HL-60 (cell line): Measurements from ENCODE around the gene JMJD4.

Experiments used
- DNase-seq, 2 experiments: peaks; one replicate each; pipeline ENCODE4 v3.0.0-alpha.2; 2010 to 2020; ENCODE audit warnings: low read depth in 1 of 2, low spot score in 1 of 2
- H3K27ac ChIP-seq: fragments of 250-450 bp; sonication (Bioruptor Pico); replicated peaks from 2 replicates; pipeline ENCODE4 v1.5.1; 2020; ENCODE audit warnings: mild to moderate bottlenecking, moderate library complexity
- H3K27me3 ChIP-seq: fragments of 250-450 bp; sonication (Bioruptor Pico); 2 replicates; pipeline ENCODE4 v1.5.1; 2021; ENCODE audit warnings: mild to moderate bottlenecking, moderate library complexity; ENCODE audit not compliant: insufficient read depth, poor library complexity, severe bottlenecking
- H3K4me3 ChIP-seq: replicated peaks from 2 replicates; pipeline ENCODE4 v1.5.1; 2011; ENCODE audit warnings: mild to moderate bottlenecking, control low read depth, low read length; ENCODE audit not compliant: insufficient read depth
- CTCF ChIP-seq: IDR thresholded peaks from one replicate; pipeline ENCODE4 v1.5.1; 2011; ENCODE audit warnings: low read length, control low read depth, inconsistent platforms; ENCODE audit not compliant: insufficient read depth
- GABPA ChIP-seq: IDR thresholded peaks from 2 replicates; pipeline ENCODE4 v1.6.1; 2012; ENCODE audit warnings: low read depth
- POLR2AphosphoS5 ChIP-seq: IDR thresholded peaks from 2 replicates; pipeline ENCODE4 v1.6.1; 2012; ENCODE audit warnings: low read depth
- REST ChIP-seq: IDR thresholded peaks from 2 replicates; pipeline ENCODE4 v1.6.1; 2012; ENCODE audit warnings: low read depth; ENCODE audit not compliant: insufficient replicate concordance
- SPI1 ChIP-seq: IDR thresholded peaks from 2 replicates; pipeline ENCODE4 v1.6.1; 2012; ENCODE audit warnings: low read depth, mild to moderate bottlenecking, borderline replicate concordance

Gene JMJD4

GRCh38 chr1:227731696-227732585 is 3.2 kb downstream of the JMJD4 start:
- Histone ChIP-seq H3K27ac (no peak overlapping the region), H3K4me3 (no peak overlapping the region), H3K27me3 (no peaks in the 10 kb centered on the region)
- TF ChIP-seq REST (no peak), CTCF (no peak), SPI1 (no peak), GABPA (no peak), POLR2AphosphoS5 (no peak)
- no peak for DNase-seq

GRCh38 chr1:227731241-227731677 is 3.8 kb downstream of the JMJD4 start:
- Histone ChIP-seq H3K4me3 (no peak overlapping the region), H3K27ac (no peak overlapping the region), H3K27me3 (no peaks in the 10 kb centered on the region)
- no peak for DNase-seq
- no peak for TF ChIP-seq CTCF
- no peak for TF ChIP-seq REST
- no peak for TF ChIP-seq POLR2AphosphoS5
- TF ChIP-seq GABPA, result no peak
- TF ChIP-seq SPI1, result no peak

DNA sequence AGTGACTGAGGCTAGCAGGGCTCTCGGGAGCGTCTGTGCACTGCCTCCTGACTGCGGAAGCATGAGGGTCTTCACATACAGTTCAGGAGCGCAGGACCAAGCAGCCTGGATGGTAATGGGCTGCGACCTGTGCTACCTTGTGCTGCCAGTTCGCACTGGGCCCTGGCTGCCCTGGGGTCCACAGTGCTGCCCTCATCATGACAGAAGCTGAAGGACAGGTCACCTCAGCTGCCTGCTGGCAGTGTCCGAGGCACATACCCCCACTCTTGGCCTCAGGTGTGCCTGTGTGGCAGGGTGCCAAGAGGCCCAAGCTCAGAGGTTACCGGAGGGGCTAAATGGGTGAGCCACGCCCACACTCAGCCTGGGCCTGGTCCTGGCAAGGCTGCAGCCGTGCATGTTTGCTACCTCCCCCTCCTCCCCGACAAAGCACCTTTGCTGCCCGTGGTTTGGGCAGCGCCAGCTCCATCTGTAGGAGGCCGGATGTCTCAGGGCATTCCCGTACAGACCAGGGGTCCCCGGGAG is 4.4 kb downstream of the JMJD4 start:
- DNase-seq, result no peak

GRCh38 chr1:227729881-227730629 is 5.0 kb downstream of the JMJD4 start:
- H3K27ac ChIP-seq, result no peak overlapping the region
- peak; percentile 86 for TF ChIP-seq CTCF
- peak; percentile 20 for TF ChIP-seq POLR2AphosphoS5
- TF ChIP-seq SPI1, result no peak
- no peak for TF ChIP-seq GABPA
- H3K4me3 ChIP-seq, result no peak overlapping the region
- DNase-seq, result peak in 1 of 2 experiments; percentile 48
- H3K27me3 ChIP-seq, result no peaks in the 10 kb centered on the region

More for the DNA sequence above, 4.4 kb downstream of the JMJD4 start:
- Histone ChIP-seq H3K27ac (no peak overlapping the region), H3K4me3 (no peak overlapping the region), H3K27me3 (no peaks in the 10 kb centered on the region)
- TF ChIP-seq POLR2AphosphoS5, result 0 out of 2 replicates have a peak, but pooled peaks have one; percentile 7
- no peak for TF ChIP-seq SPI1
